ENCODE measurements around the gene ADAP1.

DNA sequence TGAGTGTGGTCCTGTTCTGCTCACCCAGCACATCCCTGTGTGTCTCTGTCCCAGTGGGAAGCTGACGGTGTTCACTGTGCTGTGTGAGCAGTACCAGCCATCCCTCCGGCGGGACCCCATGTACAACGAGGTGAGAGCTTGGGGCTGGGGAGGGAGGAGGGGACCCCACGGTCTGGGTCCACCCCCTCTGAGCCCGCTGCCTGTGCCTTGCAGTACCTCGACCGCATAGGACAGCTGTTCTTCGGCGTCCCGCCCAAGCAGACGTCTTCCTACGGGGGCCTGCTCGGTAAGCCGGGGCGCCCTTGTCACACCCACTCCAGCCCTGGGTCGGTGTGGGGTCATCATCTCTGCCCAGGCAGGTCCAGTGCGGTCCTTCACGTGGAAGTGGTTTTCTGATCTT, 60.8 kb downstream of the ADAP1 start:
- TF ChIP-seq, protein P1, sequence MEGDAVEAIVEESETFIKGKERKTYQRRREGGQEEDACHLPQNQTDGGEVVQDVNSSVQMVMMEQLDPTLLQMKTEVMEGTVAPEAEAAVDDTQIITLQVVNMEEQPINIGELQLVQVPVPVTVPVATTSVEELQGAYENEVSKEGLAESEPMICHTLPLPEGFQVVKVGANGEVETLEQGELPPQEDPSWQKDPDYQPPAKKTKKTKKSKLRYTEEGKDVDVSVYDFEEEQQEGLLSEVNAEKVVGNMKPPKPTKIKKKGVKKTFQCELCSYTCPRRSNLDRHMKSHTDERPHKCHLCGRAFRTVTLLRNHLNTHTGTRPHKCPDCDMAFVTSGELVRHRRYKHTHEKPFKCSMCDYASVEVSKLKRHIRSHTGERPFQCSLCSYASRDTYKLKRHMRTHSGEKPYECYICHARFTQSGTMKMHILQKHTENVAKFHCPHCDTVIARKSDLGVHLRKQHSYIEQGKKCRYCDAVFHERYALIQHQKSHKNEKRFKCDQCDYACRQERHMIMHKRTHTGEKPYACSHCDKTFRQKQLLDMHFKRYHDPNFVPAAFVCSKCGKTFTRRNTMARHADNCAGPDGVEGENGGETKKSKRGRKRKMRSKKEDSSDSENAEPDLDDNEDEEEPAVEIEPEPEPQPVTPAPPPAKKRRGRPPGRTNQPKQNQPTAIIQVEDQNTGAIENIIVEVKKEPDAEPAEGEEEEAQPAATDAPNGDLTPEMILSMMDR (IDR thresholded peaks at IDR 0.05), result no peak
- TF ChIP-seq POLR2AphosphoS5 (IDR thresholded peaks at IDR 0.05), result no peak
